Tibial nerve (tissue), 3 donors: ENCODE results near the gene SEMA3F.

Source experiments
- CTCF ChIP-seq, 5 experiments: fragments of 200-600 bp in 3 of 5; fragments of 450-650 bp in 2 of 5; sonication (generic) in 3 of 5; IDR thresholded peaks; one replicate each; pipeline ENCODE4 v1.5.1; 2016 to 2019; ENCODE audit warnings: antibody characterized with exemption in 5 of 5, mild to moderate bottlenecking in 3 of 5, moderate library complexity in 2 of 5
- POLR2A ChIP-seq, 2 donors: fragments of 450-650 bp; IDR thresholded peaks; one replicate each; pipeline ENCODE4 v1.6.1; 2017; ENCODE audit warnings: antibody characterized with exemption in 2 of 2, mild to moderate bottlenecking in 2 of 2, moderate library complexity in 2 of 2

- no peak for TF ChIP-seq CTCF (IDR thresholded peaks at IDR 0.05)
- TF ChIP-seq POLR2A (IDR thresholded peaks at IDR 0.05) = no peak
Measured at GRCh38 chr3:50193286-50193685, 38.2 kb downstream of the SEMA3F start.
